ENCODE results near the gene SNAP47. TPM values are rescaled to one million over a fixed set of nuclear protein-coding genes. Genes with fewer than 3 reads are reported as not detected.
"Not testable (repeated sequence)": the region's sequence is repeated elsewhere in the genome, so short reads cannot be mapped to it uniquely, and the experiment has no call there.

Gene SNAP47, protein sequence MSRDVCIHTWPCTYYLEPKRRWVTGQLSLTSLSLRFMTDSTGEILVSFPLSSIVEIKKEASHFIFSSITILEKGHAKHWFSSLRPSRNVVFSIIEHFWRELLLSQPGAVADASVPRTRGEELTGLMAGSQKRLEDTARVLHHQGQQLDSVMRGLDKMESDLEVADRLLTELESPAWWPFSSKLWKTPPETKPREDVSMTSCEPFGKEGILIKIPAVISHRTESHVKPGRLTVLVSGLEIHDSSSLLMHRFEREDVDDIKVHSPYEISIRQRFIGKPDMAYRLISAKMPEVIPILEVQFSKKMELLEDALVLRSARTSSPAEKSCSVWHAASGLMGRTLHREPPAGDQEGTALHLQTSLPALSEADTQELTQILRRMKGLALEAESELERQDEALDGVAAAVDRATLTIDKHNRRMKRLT
- 28.6 and 29.6 TPM in 2 replicates for total RNA-seq
- long read RNA-seq, transcript SNAP47-202 (5 exons, 2,362 nt), result major isoform, 137 of 192 reads
- long read RNA-seq, partial matches to known transcripts, result 38 of 192 reads
- long read RNA-seq, other reads (novel, unspliced or antisense), result 15 of 192 reads

GRCh38 chr1:227734856-227735538 lies at the start of gene SNAP47, which contains the start of gene JMJD4:
Gene SNAP47, plus strand, starts transcription at chr1:227735435. Its CDS starts 12,302 bp downstream, at chr1:227747737.
Gene JMJD4, minus strand, starts transcription at chr1:227735302. Its CDS starts 29 bp downstream, at chr1:227735273.
- TF ChIP-seq CTCF (IDR thresholded peaks at IDR 0.05), result no peak
- no peaks in the 10 kb centered on the region for H3K9me3 Mint-ChIP-seq (ENCODE audit: unreplicated experiment)
- H3K4me3 Mint-ChIP-seq (ENCODE audit: unreplicated experiment), result peak within 1 kb of the TSS; percentile 84
- no peaks in the 10 kb centered on the region for H3K27me3 Mint-ChIP-seq (ENCODE audit: unreplicated experiment)
- peak within 1 kb of the TSS; percentile 47 for H3K27ac Mint-ChIP-seq (ENCODE audit: unreplicated experiment)
- DNase-seq (ENCODE audit: extremely low spot score, unreplicated experiment), result peak; percentile 98
- H3K36me3 Mint-ChIP-seq (ENCODE audit: unreplicated experiment), result peaks cover 10% of the 10 kb centered on the region
- H3K4me1 Mint-ChIP-seq (ENCODE audit: unreplicated experiment), result peaks cover 25% of the 10 kb centered on the region

DNA sequence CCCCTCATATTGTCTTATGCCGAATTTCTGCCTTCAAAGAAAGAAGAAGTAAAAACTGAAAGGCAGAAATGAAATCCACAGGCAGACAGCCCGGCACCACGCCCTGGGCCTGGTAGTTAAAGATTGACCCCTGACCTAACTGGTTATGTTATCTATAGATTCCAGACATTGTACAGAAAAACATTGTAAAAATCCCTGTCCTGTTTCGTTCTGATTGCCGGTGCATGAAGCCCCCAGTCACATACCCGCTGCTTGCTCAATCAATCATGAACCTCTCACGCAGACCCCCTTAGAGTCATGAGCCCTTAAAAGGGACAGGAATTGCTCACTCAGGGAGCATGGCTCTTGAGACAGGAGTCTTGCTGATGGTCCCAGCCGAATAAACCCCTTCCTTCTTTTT lies 49.4 kb upstream of the SNAP47 start:
- H3K27me3 Mint-ChIP-seq (ENCODE audit: unreplicated experiment), result no peaks in the 10 kb centered on the region
- DNase-seq (ENCODE audit: extremely low spot score, unreplicated experiment), result no peak
- no peaks in the 10 kb centered on the region for H3K4me1 Mint-ChIP-seq (ENCODE audit: unreplicated experiment)
- no peak overlapping the region for H3K4me3 Mint-ChIP-seq (ENCODE audit: unreplicated experiment)
- peaks cover 46% of the 10 kb centered on the region for H3K9me3 Mint-ChIP-seq (ENCODE audit: unreplicated experiment)
- H3K36me3 Mint-ChIP-seq (ENCODE audit: unreplicated experiment), result peaks cover 2% of the 10 kb centered on the region
- no peak for TF ChIP-seq CTCF (IDR thresholded peaks at IDR 0.05)
- H3K27ac Mint-ChIP-seq (ENCODE audit: unreplicated experiment), result no peak overlapping the region

DNA sequence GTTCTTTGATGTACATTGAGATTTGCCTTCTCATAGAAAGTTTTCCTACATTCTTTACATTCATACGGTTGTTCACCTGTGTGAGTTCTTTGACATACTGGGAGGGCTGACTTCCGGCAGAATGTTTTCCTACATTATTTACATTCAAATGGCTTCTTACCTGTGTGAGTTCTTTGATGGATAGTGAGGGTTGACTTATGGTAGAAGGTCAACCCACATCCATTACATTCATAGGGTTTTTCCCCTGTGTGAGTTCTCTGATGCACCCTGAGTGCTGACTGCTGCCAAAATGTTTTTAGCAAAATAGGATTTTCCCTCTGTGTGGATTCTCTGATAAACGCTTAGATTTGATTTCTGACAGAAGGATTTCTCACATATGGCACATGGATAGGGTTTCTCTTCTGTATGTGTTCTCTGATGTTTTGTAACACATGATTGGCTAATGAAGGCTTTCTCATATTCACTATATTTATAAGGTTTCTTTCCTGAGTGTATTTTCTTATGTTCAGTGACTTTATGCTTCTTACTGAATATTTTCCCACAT lies 37.8 kb upstream of the SNAP47 start:
- TF ChIP-seq CTCF (IDR thresholded peaks at IDR 0.05), result no peak
- no peaks in the 10 kb centered on the region for H3K4me1 Mint-ChIP-seq (ENCODE audit: unreplicated experiment)
- no peak overlapping the region for H3K4me3 Mint-ChIP-seq (ENCODE audit: unreplicated experiment)
- H3K27me3 Mint-ChIP-seq (ENCODE audit: unreplicated experiment), result no peaks in the 10 kb centered on the region
- no peak for DNase-seq (ENCODE audit: extremely low spot score, unreplicated experiment)
- H3K36me3 Mint-ChIP-seq (ENCODE audit: unreplicated experiment), result peaks cover under 1% of the 10 kb centered on the region
- H3K27ac Mint-ChIP-seq (ENCODE audit: unreplicated experiment), result no peak overlapping the region
- H3K9me3 Mint-ChIP-seq (ENCODE audit: unreplicated experiment), result peaks cover 46% of the 10 kb centered on the region

- not testable (repeated sequence) for H3K27me3 Mint-ChIP-seq (ENCODE audit: unreplicated experiment); H3K4me1 Mint-ChIP-seq (ENCODE audit: unreplicated experiment); H3K27ac Mint-ChIP-seq (ENCODE audit: unreplicated experiment); H3K4me3 Mint-ChIP-seq (ENCODE audit: unreplicated experiment); DNase-seq (ENCODE audit: extremely low spot score, unreplicated experiment); H3K36me3 Mint-ChIP-seq (ENCODE audit: unreplicated experiment)
- peaks cover 56% of the 10 kb centered on the region for H3K9me3 Mint-ChIP-seq (ENCODE audit: unreplicated experiment)
Measured at GRCh38 chr1:227701631-227702030, 33.6 kb upstream of the SNAP47 start.

- Mint-ChIP-seq H3K9me3 (ENCODE audit: unreplicated experiment) (peaks cover 21% of the 10 kb centered on the region), H3K27me3 (ENCODE audit: unreplicated experiment) (peaks cover 4% of the 10 kb centered on the region), H3K27ac (ENCODE audit: unreplicated experiment) (no peak overlapping the region), H3K36me3 (ENCODE audit: unreplicated experiment) (no peaks in the 10 kb centered on the region), H3K4me1 (ENCODE audit: unreplicated experiment) (no peaks in the 10 kb centered on the region), H3K4me3 (ENCODE audit: unreplicated experiment) (no peak overlapping the region)
- TF ChIP-seq CTCF (IDR thresholded peaks at IDR 0.05), result no peak
- DNase-seq (ENCODE audit: extremely low spot score, unreplicated experiment), result no peak
Measured at GRCh38 chr1:227707846-227708245, 27.4 kb upstream of the SNAP47 start.
